Caki2 (cell line): ENCODE measurements around the gene SSH2. TPM values are rescaled to one million over a fixed set of nuclear protein-coding genes. Genes with fewer than 3 reads are reported as not detected.

Experiments used
- DNase-seq: peaks from one replicate; pipeline ENCODE4 v3.0.0-alpha.2; 2015; ENCODE audit warnings: low read depth
- in situ Hi-C: cut with HindIII; loops from 2 replicates; pipeline ENCODE4 v1.10.0; 2016; ENCODE audit warnings: low sequenced_read_pairs, low pct_unique_long_range_greater_than_20kb, mixed read lengths
- total RNA-seq: library from RNA; depleted of rRNA; stranded (reverse); fragments of >200 nt; shearing (Covaris generic); gene quantifications from 2 replicates; pipeline ENCODE4 v1.2.3, GENCODE V29; 2014; ENCODE audit warnings: low replicate concordance

SSH2 gene
- total RNA-seq, 1 experiment from 2014 or later: 28.6 TPM

DNA sequence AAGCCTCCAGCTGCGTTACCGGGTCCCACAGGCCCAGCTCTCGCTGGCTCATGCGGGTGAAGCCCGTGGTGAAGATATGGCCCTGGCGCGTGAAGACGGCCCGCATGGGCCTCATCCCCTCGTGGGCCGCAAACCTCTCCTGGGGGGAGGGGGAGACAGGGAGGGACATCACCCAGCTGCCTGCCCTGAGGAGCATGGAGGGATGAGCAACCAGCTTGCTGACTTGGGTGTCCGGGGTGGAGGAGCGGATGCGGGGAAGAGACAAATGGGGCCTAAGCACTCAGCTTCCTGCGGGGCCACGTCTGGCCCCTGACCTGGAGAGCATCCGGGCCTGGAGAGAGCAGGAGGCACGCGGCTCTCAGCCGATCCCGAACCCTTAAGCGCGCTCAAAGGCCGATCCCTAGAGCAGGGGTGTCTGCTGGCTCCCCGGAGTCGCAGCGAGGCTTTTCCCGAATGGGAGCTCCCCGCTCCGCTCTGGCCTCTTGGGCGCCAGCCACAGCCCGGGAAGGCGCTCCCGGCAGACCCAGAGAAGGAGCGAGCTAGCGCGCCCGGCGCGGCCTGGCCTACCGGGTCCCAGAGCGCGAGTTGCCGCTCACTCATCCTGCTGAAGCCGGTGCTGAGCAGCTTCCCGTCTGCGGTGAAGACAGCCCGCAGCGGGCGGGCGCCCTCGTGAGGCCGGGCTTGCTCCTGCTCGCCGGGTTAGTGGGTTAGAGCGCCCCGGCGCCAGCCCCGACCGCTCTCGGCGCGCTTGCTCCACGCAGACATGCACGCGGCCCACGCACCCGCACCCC, 312.4 kb downstream of the SSH2 start:
- DNase-seq: no peak
- in situ Hi-C loops: no loop called here

DNA sequence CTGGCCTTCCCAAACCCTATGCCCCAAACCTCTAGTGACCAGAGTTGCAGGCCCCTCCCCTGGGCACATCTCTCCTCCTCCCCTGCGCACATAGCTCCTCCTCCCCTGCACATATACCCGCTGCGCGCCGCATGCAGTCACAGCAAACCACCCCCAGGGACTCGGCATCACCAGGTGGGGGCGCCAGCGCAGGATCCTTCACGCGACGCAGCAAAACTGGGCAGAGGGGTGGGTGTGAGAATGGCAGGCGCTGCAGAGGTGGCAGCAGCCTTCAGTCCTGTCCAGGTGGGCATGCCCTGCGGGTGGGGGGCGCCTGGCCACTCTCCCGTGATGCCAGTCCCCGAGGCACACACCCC, 312.9 kb downstream of the SSH2 start:
- in situ Hi-C loops: no loop called here
- DNase-seq: no peak

GRCh38 chr17:29616300-29617048, 313.6 kb downstream of the SSH2 start:
- DNase-seq: no peak
- in situ Hi-C loops: no loop called here

DNA sequence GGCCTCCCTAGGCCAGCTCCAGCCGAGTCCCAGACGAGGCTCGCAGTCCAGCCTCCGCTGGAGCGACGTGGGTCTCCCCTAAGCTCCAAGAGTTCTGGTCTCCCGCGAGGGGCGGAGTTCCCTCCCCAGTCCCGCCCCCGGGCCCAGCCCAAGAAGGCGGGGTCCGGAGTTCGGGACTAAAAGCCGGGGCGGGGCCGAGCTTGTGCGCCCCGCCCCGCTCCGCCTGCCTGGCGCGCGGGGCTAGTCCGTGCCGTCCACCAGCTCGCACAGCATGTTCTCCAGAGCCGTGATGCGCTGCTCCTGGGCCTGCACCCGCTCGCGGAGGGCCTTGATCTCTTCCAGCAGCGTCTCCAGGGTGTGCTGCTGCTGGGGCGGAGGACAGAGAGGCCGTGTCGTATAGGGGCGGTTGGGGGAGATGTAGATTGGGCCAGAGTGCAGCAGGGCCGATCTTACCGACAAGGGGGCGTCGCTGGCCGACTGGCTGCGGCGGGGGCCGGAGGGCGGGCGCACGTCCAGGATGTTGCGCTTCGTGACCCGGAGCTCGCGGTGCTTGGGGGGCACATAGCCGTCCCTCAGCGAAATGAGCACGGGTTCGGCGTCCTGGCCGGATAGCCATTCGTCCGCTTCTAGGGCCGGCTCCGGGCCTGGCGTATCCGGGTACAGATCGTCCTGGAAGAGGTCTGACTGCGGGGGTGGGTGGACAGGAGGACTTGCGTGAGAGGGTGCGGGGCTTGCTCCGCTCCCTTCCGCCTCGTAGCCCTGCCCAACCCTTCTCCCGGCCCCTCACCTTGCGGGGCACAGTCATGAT, 314.3 kb downstream of the SSH2 start:
- in situ Hi-C loops: no loop called here
- peak; percentile 69 for DNase-seq

- in situ Hi-C loops: no loop called here
- no peak for DNase-seq
Observed at GRCh38 chr17:29615048-29615385, 315.0 kb downstream of the SSH2 start.

- no peak for DNase-seq
- in situ Hi-C loops: no loop called here
Observed at GRCh38 chr17:29614349-29615047, 315.5 kb downstream of the SSH2 start.

GRCh38 chr17:29613856-29614255, 316.2 kb downstream of the SSH2 start:
- in situ Hi-C loops: no loop called here
- no peak for DNase-seq

GRCh38 chr17:29613352-29613837, 316.6 kb downstream of the SSH2 start:
- in situ Hi-C loops: no loop called here
- peak; percentile 34 for DNase-seq

- in situ Hi-C loops: no loop called here
- no peak for DNase-seq
Observed at GRCh38 chr17:29612404-29613280, 317.4 kb downstream of the SSH2 start.

- in situ Hi-C loops: no loop called here
Observed at GRCh38 chr17:29612094-29612403, 318.0 kb downstream of the SSH2 start.

GRCh38 chr17:29611351-29612093, 318.5 kb downstream of the SSH2 start:
- no peak for DNase-seq
- in situ Hi-C loops: no loop called here

More at GRCh38 chr17:29612094-29612403, 318.0 kb downstream of the SSH2 start:
- no peak for DNase-seq

DNA sequence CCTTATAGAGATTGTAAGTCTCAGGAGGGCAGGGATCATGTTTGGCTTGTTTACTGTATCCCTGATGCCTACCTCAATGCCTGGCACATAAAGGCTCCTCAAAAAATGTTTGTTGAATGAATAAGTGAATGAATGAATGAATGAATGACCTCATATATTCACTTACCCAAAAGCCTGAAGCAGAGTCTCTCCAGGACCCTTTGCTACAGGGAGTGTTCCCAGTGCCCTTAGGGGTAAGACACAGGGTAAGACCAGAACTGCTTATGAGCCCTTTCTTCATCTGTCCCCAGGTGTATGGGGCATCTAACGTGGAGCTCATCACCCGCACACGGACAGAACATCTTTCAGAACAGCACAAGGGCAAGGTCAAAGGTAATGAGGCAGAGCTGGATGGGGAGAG, 319.6 kb downstream of the SSH2 start:
- in situ Hi-C loops: no loop called here
- no peak for DNase-seq

DNA sequence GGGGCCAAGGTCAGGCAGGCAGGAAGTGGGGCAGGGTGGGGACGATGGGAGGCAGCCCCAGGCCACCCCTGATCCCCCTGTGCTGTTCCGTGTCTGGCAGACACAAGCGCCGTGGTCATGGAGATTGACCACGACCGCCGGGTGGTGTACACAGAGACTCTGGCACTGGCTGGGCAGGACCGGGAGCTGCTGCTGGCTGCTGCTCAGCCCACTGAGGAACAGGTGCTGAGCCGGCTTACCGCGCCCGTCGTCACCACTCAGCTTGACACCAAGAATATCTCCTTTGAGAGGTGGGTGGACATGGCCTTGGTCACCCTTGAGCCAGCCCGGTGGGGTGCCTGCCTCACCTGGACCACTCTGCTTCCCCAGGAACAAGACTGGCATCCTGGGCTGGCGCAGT, 321.0 kb downstream of the SSH2 start:
- in situ Hi-C loops: no loop called here
- DNase-seq: no peak

DNA sequence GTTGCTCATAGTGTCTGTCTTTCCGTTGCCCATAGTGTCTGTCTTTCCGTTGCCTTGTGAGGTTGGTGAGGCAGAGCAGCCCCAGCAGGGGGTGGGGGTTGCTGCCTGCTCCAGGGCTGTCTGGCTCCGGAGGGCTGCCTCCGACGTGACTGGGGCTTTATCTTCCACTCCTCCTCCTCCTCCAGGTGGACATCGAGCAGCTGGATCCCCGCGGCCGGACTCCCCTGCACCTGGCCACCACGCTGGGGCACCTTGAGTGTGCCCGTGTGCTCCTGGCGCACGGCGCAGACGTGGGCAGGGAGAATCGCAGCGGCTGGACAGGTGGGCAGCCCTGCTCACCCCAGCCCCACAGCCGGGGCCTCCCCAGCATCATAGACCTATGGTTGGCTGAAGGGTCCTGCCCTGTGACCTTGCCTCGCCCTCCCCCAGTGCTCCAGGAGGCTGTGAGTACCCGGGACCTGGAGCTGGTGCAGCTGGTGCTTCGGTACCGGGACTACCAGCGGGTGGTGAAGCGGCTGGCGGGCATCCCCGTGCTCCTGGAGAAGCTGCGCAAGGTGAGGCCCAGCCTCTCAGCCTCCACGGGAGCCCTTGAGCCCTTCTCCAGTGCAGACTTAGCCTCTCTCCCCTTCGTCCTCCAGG, 322.4 kb downstream of the SSH2 start:
- no peak for DNase-seq
- in situ Hi-C loops: no loop called here

- in situ Hi-C loops: no loop called here
- DNase-seq: no peak
Observed at GRCh38 chr17:29603109-29603674, 326.8 kb downstream of the SSH2 start.
